SU-DHL-6 (cell line): ENCODE data around the gene HDAC5.

Source experiments
- CTCF ChIP-seq: fragments of 200-600 bp; sonication (generic); IDR thresholded peaks from one replicate; pipeline ENCODE4 v1.5.1; 2017; ENCODE audit warnings: antibody characterized with exemption, mild to moderate bottlenecking, low read length, moderate library complexity; ENCODE audit not compliant: insufficient read depth, poor library complexity, severe bottlenecking
- EZH2phosphoT487 ChIP-seq: fragments of 200-600 bp; sonication (generic), shearing (Covaris generic); conservative IDR thresholded peaks from 2 replicates; pipeline ENCODE4 v1.6.1; 2018; ENCODE audit warnings: mild to moderate bottlenecking, antibody characterized with exemption, low read length, moderate library complexity, mixed read lengths

GRCh38 chr17:44087319-44087718 is 36.1 kb downstream of the HDAC5 start:
- TF ChIP-seq CTCF (no peak), EZH2phosphoT487 (no peak)
